Transverse colon (tissue), 4 donors: ENCODE results near the gene ST3GAL3.

Experiments used
- POLR2AphosphoS5 ChIP-seq, 3 donors: sonication (generic); formaldehyde crosslinking; IDR thresholded peaks; one replicate each; pipeline ENCODE4 v1.6.1; 2016; ENCODE audit warnings: antibody characterized with exemption in 3 of 3
- TF ChIP-seq, protein P1 (sequence below), 5 experiments: fragments of 200-600 bp in 3 of 5; fragments of 450-650 bp in 2 of 5; sonication (generic) in 3 of 5; IDR thresholded peaks; 1 replicate in 2 of 5; 2 replicates in 3 of 5; pipeline ENCODE4 v1.5.1; 2016 to 2017; ENCODE audit warnings: antibody characterized with exemption in 5 of 5, inconsistent platforms in 3 of 5, mild to moderate bottlenecking in 2 of 5, moderate library complexity in 1 of 5

DNA sequence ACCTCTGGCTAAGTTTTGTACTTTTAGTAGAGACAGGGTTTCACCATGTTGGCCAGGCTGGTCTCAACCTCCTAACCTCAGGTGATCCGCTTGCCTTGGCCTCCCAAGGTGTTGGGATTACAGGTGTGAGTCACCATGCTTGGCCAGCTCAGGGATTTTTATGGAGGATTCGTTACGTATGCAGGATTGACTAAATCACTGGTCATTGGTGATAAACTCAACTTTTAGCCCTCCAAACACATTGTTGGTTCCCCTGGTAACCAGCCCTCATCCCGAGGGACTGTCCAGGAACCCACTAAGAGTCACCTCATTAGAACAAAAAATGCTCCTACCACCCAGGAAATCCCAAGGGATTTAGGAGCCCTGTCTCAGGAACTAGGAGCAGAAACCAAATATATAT, 40.4 kb downstream of the ST3GAL3 start:
- no peak for TF ChIP-seq POLR2AphosphoS5 (IDR thresholded peaks at IDR 0.05)
- TF ChIP-seq, protein P1, sequence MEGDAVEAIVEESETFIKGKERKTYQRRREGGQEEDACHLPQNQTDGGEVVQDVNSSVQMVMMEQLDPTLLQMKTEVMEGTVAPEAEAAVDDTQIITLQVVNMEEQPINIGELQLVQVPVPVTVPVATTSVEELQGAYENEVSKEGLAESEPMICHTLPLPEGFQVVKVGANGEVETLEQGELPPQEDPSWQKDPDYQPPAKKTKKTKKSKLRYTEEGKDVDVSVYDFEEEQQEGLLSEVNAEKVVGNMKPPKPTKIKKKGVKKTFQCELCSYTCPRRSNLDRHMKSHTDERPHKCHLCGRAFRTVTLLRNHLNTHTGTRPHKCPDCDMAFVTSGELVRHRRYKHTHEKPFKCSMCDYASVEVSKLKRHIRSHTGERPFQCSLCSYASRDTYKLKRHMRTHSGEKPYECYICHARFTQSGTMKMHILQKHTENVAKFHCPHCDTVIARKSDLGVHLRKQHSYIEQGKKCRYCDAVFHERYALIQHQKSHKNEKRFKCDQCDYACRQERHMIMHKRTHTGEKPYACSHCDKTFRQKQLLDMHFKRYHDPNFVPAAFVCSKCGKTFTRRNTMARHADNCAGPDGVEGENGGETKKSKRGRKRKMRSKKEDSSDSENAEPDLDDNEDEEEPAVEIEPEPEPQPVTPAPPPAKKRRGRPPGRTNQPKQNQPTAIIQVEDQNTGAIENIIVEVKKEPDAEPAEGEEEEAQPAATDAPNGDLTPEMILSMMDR (IDR thresholded peaks at IDR 0.05) = no peak
